ENCODE data around the gene HTRA2.

HTRA2 gene

GRCh38 chr2:74527741-74528140 is 2.0 kb upstream of the HTRA2 start:
- no peak overlapping the region for H3K4me3 ChIP-seq
- no peaks in the 10 kb centered on the region for H3K9me3 ChIP-seq
- no peak overlapping the region for H3K27ac ChIP-seq
- H3K4me1 ChIP-seq, result peaks cover 0 to 28% (median 25%) of the 10 kb centered on the region in 4 donors
- peaks cover 21 to 40% (median 25%) of the 10 kb centered on the region in 3 donors for H3K36me3 ChIP-seq
- H3K27me3 ChIP-seq, result no peaks in the 10 kb centered on the region
- DNase-seq, result no peak
- TF ChIP-seq CTCF (IDR thresholded peaks at IDR 0.05), result no peak
- intact Hi-C loops (cut with DNase I; ENCODE audit: low total_unique reads), result loop anchor here (5.0 kb wide), 2 partner anchors 45 to 60 kb away; partner anchors contain the start of genes CCDC142 and TTC31

- intact Hi-C loops (cut with DNase I; ENCODE audit: low total_unique reads), result loop anchor here (5.0 kb wide), 2 partner anchors 46 to 59 kb away; partner anchors contain the start of genes CCDC142 and TTC31
- H3K36me3 ChIP-seq, result peaks cover 21 to 50% (median 34%) of the 10 kb centered on the region in 3 donors
- no peak for TF ChIP-seq CTCF (IDR thresholded peaks at IDR 0.05)
- no peaks in the 10 kb centered on the region for H3K9me3 ChIP-seq
- H3K27me3 ChIP-seq, result no peaks in the 10 kb centered on the region
- H3K27ac ChIP-seq, result peak overlapping the region; percentile 86
- H3K4me1 ChIP-seq, result peaks cover 0 to 28% (median 25%) of the 10 kb centered on the region in 4 donors
- H3K4me3 ChIP-seq, result peak overlapping the region; percentile 78 to 98
- no peak for DNase-seq
These were observed 955 bp upstream of the HTRA2 start for GRCh38 chr2:74528600-74529356.

- DNase-seq, result peak in 1 of 2 donors; percentile 45
- Histone ChIP-seq H3K4me3 (peak overlapping the region; percentile 78 to 98), H3K27me3 (no peaks in the 10 kb centered on the region), H3K36me3 (peaks cover 21 to 52% (median 34%) of the 10 kb centered on the region in 3 donors), H3K27ac (peak overlapping the region; percentile 86), H3K9me3 (no peaks in the 10 kb centered on the region), H3K4me1 (peaks cover 0 to 28% (median 25%) of the 10 kb centered on the region in 4 donors)
- TF ChIP-seq CTCF (IDR thresholded peaks at IDR 0.05), result no peak
- intact Hi-C loops (cut with DNase I; ENCODE audit: low total_unique reads), result no loop called here
These were observed 780 bp downstream of the HTRA2 start for GRCh38 chr2:74530239-74531187.

- intact Hi-C loops (cut with DNase I; ENCODE audit: low total_unique reads), result no loop called here
- Histone ChIP-seq H3K4me3 (no peak overlapping the region), H3K36me3 (peaks cover 13 to 41% (median 24%) of the 10 kb centered on the region in 3 donors), H3K4me1 (peaks cover 0 to 28% (median 25%) of the 10 kb centered on the region in 4 donors), H3K27ac (no peak overlapping the region), H3K27me3 (no peaks in the 10 kb centered on the region), H3K9me3 (no peaks in the 10 kb centered on the region)
- TF ChIP-seq CTCF (IDR thresholded peaks at IDR 0.05), result no peak
- no peak for DNase-seq
These were observed 1.9 kb downstream of the HTRA2 start for GRCh38 chr2:74531666-74532065.

GRCh38 chr2:74532222-74532621 is 2.5 kb downstream of the HTRA2 start:
- DNase-seq, result no peak
- Histone ChIP-seq H3K27me3 (no peaks in the 10 kb centered on the region), H3K36me3 (peaks cover 8 to 35% (median 18%) of the 10 kb centered on the region in 3 donors), H3K9me3 (no peaks in the 10 kb centered on the region), H3K27ac (no peak overlapping the region), H3K4me3 (no peak overlapping the region), H3K4me1 (peaks cover 0 to 28% (median 25%) of the 10 kb centered on the region in 4 donors)
- TF ChIP-seq CTCF (IDR thresholded peaks at IDR 0.05), result no peak
- intact Hi-C loops (cut with DNase I; ENCODE audit: low total_unique reads), result no loop called here

Measured in tibial artery (tissue), 4 donors.